HepG2 (cell line): ENCODE measurements around the gene ETF1. TPM values are rescaled to one million over a fixed set of nuclear protein-coding genes. Genes with fewer than 3 reads are reported as not detected.

Source experiments
- HBP1 ChIP-seq: IDR thresholded peaks from 2 replicates; pipeline ENCODE4 v1.6.1; 2016; ENCODE audit warnings: low read depth, control low read depth
- ISX ChIP-seq: sonication (generic); formaldehyde crosslinking; conservative IDR thresholded peaks from 2 replicates; pipeline ENCODE4 v1.5.0; 2020; ENCODE audit warnings: missing genetic modification reagents
- MBD4 ChIP-seq: IDR thresholded peaks from 2 replicates; pipeline ENCODE4 v1.6.1; 2012; ENCODE audit warnings: low read length, inconsistent platforms, borderline replicate concordance
- PBX2 ChIP-seq: IDR thresholded peaks from 2 replicates; pipeline ENCODE4 v1.6.1; 2016; ENCODE audit warnings: control low read depth
- RNF2 ChIP-seq: fragments of 450-650 bp; conservative IDR thresholded peaks from 2 replicates; pipeline ENCODE4 v1.6.1; 2016; ENCODE audit warnings: low read depth
- SMC3 ChIP-seq: IDR thresholded peaks from 2 replicates; pipeline ENCODE4 v1.6.1; 2011; ENCODE audit warnings: low read length, improper control_type of control experiment
- SOX13 ChIP-seq, 3 experiments: fragments of 450-650 bp in 1 of 3; sonication (generic) in 1 of 3; formaldehyde crosslinking in 1 of 3; IDR thresholded peaks in 2 of 3; conservative IDR thresholded peaks in 1 of 3; 2 replicates each; pipeline versions ENCODE4 v1.5.0 to v1.6.1; 2016 to 2020; ENCODE audit warnings: antibody characterized with exemption in 1 of 3, mild to moderate bottlenecking in 1 of 3, missing compliant biosample characterization in 1 of 3, missing genetic modification reagents in 1 of 3, moderate library complexity in 1 of 3
- SP2 ChIP-seq: sonication (generic); formaldehyde crosslinking; IDR thresholded peaks from 2 replicates; pipeline ENCODE4 v1.5.1; 2020; ENCODE audit warnings: mild to moderate bottlenecking, missing genetic modification reagents
- TRAFD1 ChIP-seq: sonication (generic); formaldehyde crosslinking; IDR thresholded peaks from 2 replicates; pipeline ENCODE4 v1.5.1; 2020; ENCODE audit warnings: missing genetic modification reagents, mild to moderate bottlenecking, borderline replicate concordance
- ZNF12 ChIP-seq: sonication (generic); formaldehyde crosslinking; IDR thresholded peaks from 2 replicates; pipeline ENCODE4 v1.5.0; 2020; ENCODE audit warnings: missing genetic modification reagents
- ZNF274 ChIP-seq: sonication (generic); formaldehyde crosslinking; IDR thresholded peaks from 2 replicates; pipeline ENCODE4 v1.5.1; 2020; ENCODE audit warnings: mild to moderate bottlenecking, missing genetic modification reagents
- ZNF282 ChIP-seq: fragments of 450-650 bp; IDR thresholded peaks from 2 replicates; pipeline ENCODE4 v1.6.1; 2018; ENCODE audit not compliant: partially characterized antibody
- ZNF503 ChIP-seq: sonication (generic); formaldehyde crosslinking; IDR thresholded peaks from 2 replicates; pipeline ENCODE4 v1.4.0; 2020; ENCODE audit warnings: missing genetic modification reagents
- polyA plus RNA-seq, 8 experiments: library from polyadenylated mRNA; depleted of rRNA in 3 of 8; stranded (reverse) in 7 of 8; unstranded in 1 of 8; fragments of >200 nt; fragmentation: Illumina TruSeq in 4 of 8; extraction: Trizol in 4 of 8; gene quantifications; 2 replicates each; pipeline versions ENCODE4 v1.2.1 to v1.2.3, GENCODE V29; 2011 to 2016; ENCODE audit warnings: low read depth in 4 of 8, missing spikeins in 1 of 8, mixed read lengths in 1 of 8; ENCODE audit not compliant: insufficient read depth in 1 of 8
- total RNA-seq, 5 experiments: library from RNA; depleted of rRNA; stranded (reverse); fragments of >200 nt; fragmentation: Illumina TruSeq; extraction: Trizol; gene quantifications; 2 replicates each; pipeline ENCODE4 v1.2.3, GENCODE V29; 2016; ENCODE audit warnings: low read depth in 1 of 5
- TF ChIP-seq, protein P1 (sequence below): sonication (generic); formaldehyde crosslinking; IDR thresholded peaks from 2 replicates; pipeline ENCODE4 v1.8.0; 2022; ENCODE audit warnings: missing genetic modification reagents, low read depth, mild to moderate bottlenecking, borderline replicate concordance
- TF ChIP-seq, protein P2 (sequence below): sonication (generic); formaldehyde crosslinking; IDR thresholded peaks from 2 replicates; pipeline ENCODE4 v1.4.0; 2020; ENCODE audit warnings: missing genetic modification reagents, borderline replicate concordance

The ETF1 gene
- total and polyA plus RNA-seq, 2 of the 13 experiments (the other 11 are each of a cell fraction or from before 2014, with no cell fraction given), result 52.1 to 184 TPM

DNA sequence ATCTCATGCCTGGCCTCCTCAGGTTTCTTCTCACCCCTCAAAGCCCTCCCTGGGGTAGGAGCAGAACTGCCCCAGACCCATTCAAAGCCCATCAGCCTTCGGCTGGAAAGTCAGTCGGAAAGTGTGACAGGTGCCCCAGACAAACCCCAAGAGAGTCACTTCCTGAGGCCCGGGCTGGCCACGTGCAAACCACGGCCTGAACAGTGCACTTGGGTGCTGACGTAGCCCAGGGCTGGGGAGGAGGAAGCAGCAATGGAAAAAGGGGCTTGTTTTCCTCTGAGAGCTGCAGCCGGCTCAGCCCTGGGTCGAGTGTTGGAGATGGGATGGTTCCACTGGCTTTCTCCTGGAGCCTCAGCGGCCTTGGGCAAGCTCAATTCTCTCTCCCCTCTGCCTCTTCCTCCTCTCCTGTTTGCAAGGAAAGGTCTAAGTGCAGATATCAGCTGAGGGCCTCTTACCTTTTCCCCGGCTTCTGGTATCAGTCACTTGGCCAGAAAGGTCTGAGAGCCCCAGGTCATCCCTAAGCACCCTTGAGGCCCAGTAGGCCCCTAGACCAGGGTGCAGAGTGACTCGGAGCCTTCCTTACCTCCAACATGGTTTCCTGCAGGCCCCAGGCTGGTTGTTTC is 83.6 kb downstream of the ETF1 start (continued):
- TF ChIP-seq, protein P1, sequence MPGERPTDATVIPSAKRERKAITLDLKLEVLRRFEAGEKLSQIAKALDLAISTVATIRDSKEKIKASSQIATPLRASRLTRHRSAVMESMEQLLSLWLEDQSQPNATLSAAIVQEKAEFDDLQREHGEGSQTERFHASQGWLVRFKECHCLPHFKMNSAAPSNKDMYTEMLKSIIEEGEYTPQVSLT, result no peak
- no peak for TF ChIP-seq PBX2 (CRISPR knock-in tag)
- TF ChIP-seq, protein P2, sequence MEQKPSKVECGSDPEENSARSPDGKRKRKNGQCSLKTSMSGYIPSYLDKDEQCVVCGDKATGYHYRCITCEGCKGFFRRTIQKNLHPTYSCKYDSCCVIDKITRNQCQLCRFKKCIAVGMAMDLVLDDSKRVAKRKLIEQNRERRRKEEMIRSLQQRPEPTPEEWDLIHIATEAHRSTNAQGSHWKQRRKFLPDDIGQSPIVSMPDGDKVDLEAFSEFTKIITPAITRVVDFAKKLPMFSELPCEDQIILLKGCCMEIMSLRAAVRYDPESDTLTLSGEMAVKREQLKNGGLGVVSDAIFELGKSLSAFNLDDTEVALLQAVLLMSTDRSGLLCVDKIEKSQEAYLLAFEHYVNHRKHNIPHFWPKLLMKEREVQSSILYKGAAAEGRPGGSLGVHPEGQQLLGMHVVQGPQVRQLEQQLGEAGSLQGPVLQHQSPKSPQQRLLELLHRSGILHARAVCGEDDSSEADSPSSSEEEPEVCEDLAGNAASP (CRISPR knock-in tag), result 0 out of 2 replicates have a peak, but pooled peaks have one; percentile 37
- TF ChIP-seq SMC3, result no peak
- TF ChIP-seq HBP1, result peak; percentile 55; the same call in 1 of the 2 replicates
- TF ChIP-seq ISX, result no peak
- no peak for TF ChIP-seq SOX13 (IDR thresholded peaks at IDR 0.05)
- no peak for TF ChIP-seq SOX13 (CRISPR knock-in tag; conservative IDR thresholded peaks at IDR 0.05 in 1 of 2, IDR thresholded peaks at IDR 0.05 in 1 of 2)
- TF ChIP-seq ZNF12 (CRISPR knock-in tag), result no peak
- TF ChIP-seq MBD4, result no peak
- TF ChIP-seq SP2 (CRISPR knock-in tag), result no peak
- TF ChIP-seq ZNF282, result no peak
- TF ChIP-seq TRAFD1 (CRISPR knock-in tag), result no peak
- TF ChIP-seq RNF2, result peak; percentile 68; the same call in 1 of the 2 replicates
- TF ChIP-seq ZNF274, result peak; percentile 81; the same call in 1 of the 2 replicates
- peak; percentile 32; the same call in 1 of the 2 replicates for TF ChIP-seq ZNF503 (CRISPR knock-in tag)
